NCI-H1436 treated with DMSO at 0.1 percent for 48 hours (cell line): ENCODE results near the gene UBR3.

ENCODE experiments used
- DNase-seq: peaks from one replicate; lab custom pipeline; 2025; lab: John Stamatoyannopoulos, UW

UBR3 gene

GRCh38 chr2:170005702-170006101, 178.4 kb downstream of the UBR3 start:
- DNase-seq: no peak

- DNase-seq: no peak
These were observed 179.5 kb downstream of the UBR3 start for GRCh38 chr2:170006587-170007325.

DNA sequence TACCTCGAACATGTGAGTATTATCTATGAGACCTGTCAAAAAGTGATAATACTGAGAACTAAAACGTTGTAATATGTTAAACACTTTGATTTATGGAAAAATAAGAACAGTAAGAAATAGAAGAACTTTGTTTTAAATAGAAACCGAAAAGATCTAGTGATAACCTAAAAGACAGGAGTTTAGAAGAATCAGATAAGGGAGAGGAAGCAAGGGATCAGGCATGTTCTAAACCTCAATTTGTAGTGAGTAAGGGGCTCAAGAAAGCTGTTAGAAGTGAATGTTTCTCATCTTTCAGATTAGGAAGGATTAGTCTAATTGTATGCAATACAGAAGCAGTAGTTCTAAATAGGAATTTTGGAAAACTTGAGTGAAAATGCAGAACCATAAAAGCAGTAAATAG, 182.0 kb downstream of the UBR3 start:
- DNase-seq: no peak

GRCh38 chr2:170012773-170013172, 185.5 kb downstream of the UBR3 start:
- DNase-seq: no peak

- DNase-seq: no peak
These were observed 186.7 kb downstream of the UBR3 start for GRCh38 chr2:170013802-170014551.

DNA sequence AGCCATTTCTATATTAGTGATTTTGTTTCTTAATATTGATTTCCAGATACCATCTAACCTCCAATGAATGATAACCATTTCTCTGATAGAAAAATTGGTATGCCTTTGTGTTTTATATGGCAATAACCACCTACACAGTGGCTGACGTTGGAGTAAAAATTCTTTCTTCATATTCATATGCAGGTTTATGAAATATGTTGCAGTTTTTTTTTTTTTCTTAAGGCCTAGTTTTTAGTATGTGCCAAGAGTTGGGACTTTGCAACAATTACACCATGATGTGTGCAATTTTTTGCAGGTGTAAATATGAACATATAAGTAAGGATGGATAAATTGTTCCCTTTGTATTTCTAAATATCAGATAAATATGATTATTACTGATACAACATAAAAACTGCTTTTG, 187.5 kb downstream of the UBR3 start:
- no peak for DNase-seq

DNA sequence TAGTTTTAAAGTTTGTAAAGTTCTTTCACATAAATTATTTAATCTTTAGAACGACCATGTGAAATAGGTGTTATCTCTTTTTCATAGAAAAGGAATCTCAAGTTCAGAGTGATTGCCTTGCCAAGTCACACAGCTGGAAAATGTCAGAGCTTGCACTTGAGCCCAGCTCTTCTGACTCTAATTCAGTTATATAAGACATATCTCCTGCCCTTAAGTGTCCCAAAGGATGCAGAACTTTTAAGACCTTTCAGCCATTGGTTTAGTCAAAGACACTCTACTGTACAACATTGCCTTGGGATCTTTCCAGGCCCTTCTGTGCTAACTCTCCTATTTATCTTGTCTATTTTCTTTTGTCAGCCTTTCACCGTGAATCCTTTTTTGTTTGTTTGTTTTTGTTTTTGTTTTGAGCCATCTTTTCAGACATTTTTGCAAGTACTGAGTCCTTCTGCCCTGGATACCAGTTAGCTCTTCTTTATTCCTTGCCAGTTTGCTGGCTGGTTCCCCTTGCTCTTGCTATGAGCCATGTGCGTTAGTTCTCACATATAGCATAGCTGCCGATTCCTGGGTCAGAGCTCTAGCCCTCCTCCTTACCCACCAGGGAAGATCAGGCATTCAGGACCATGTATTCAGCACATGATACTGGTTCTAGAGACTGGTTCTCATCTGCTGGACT, 190.7 kb downstream of the UBR3 start:
- DNase-seq: no peak

GRCh38 chr2:170019060-170019805, 192.0 kb downstream of the UBR3 start:
- no peak for DNase-seq

DNA sequence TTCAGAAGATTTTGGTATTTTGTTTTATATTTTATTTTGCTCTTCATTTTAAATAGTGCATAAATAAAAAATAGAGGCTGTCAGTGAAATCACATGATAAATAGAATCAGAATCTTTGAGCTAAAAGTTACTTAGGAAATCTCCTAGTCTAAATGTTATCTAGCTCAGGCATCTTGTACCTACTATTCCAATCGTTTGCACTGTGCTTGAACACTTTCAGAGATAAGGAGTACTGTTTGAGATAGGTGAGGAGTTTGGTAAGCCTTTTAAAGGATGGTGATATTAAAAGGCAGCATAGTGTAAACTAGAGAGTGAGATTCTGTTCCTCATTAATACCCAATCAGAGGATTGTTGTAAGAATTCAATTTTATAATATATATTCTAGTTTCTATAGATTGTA, 193.5 kb downstream of the UBR3 start:
- no peak for DNase-seq

GRCh38 chr2:170022692-170023091, 195.4 kb downstream of the UBR3 start:
- no peak for DNase-seq

GRCh38 chr2:170024721-170025120, 197.5 kb downstream of the UBR3 start:
- no peak for DNase-seq

GRCh38 chr2:170025223-170025622, 198.0 kb downstream of the UBR3 start:
- no peak for DNase-seq

GRCh38 chr2:170026361-170026760, 199.1 kb downstream of the UBR3 start:
- DNase-seq: no peak

DNA sequence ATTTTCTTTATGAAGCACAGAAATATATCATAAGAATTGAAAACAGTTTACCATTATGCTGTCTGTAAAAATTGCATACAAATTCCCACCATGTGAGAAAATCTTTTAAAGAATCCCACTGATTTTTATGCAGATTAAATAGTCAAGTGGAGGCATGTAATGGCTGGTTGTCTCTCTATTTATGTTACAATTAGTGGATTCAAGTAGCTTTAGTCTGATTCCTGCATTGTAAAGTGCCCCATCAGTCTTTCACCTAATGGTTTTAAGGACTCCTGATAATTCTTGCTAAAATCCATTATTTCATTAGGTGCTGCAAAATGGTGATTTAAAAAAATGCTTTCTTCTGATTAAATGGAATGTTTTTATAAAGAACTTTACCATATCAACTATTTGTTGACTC, 202.3 kb downstream of the UBR3 start:
- no peak for DNase-seq

DNA sequence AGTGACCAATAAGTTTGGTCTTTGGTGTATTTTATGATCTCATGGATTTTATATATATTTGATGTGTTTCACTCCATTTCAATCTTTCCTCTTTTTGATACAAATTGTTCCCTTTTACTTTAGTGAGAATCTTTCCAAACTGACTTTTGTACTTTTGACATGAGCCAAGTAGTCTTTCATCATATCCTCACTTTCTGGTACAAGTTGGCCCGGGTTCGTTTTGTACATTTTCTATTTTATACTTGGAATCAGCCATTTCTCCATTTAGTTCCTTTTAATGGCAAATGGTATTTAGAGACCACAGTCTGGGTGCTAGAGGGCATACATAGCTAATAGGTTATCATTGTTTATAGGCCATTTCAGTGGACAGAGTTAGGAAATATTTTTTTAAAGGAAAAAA, 202.8 kb downstream of the UBR3 start:
- no peak for DNase-seq

DNA sequence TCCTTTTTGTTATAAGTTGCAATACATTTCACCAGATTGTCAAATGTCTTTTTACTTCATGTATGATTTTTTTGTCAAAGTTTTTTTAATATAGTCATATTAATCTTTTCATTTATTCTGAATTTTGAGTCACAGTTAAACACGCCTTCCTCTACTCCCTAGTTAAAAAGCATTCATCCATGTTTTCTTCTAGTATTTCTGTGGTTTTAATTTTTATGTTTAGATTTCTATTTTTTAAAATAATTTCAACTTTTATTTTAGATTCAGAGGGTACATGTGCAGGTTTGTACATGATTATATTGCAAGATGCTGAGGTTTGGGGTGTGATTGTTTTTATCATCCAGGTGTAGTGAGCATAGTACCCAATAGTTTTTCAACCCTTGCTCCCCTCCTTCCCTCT, 204.0 kb downstream of the UBR3 start:
- no peak for DNase-seq

DNA sequence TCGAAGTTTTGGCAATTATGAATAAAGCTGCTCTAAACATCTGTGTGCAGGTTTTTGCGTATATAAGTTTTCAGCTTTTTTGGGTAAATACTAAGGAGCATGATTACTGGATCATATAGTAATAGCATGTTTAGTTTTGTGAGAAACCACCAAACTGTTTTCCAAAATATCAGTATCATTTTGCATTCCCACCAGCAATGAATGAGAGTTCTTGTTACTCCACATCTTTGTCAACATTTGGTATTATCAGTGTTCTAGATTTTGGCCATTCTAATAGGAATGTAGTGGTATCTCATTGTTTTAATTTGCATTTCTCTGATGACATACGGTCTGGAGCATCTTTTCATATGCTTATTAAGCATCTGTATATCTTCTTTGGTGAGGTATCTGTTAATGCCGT, 207.3 kb downstream of the UBR3 start:
- no peak for DNase-seq

DNA sequence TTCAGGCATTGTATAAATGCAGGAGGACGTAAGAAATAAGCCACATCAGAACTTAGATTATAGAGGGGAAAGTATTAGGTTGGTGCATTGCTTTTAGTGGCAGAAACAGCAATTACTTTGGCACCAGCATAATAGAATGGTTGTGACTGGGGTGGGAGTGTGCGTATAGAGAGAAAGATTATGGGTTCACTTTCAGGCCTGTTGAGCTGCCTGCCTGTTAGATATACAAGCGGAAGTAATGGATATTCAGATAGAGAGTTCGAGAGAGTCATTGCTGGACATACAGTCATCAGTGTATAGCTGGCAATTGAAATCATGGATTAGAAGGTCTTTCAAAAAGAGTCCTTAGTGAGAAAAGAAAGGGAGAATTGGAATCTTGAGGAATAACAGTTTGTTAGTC, 211.5 kb downstream of the UBR3 start:
- DNase-seq: no peak

GRCh38 chr2:170039401-170040172, 212.3 kb downstream of the UBR3 start:
- DNase-seq: no peak

GRCh38 chr2:170044751-170045478, 217.7 kb downstream of the UBR3 start:
- no peak for DNase-seq
